ENCODE measurements around the gene MORN3.
"Not testable (repeated sequence)": the region's sequence is repeated elsewhere in the genome, so short reads cannot be mapped to it uniquely, and the experiment has no call there.

Gene MORN3, protein sequence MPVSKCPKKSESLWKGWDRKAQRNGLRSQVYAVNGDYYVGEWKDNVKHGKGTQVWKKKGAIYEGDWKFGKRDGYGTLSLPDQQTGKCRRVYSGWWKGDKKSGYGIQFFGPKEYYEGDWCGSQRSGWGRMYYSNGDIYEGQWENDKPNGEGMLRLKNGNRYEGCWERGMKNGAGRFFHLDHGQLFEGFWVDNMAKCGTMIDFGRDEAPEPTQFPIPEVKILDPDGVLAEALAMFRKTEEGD

DNA sequence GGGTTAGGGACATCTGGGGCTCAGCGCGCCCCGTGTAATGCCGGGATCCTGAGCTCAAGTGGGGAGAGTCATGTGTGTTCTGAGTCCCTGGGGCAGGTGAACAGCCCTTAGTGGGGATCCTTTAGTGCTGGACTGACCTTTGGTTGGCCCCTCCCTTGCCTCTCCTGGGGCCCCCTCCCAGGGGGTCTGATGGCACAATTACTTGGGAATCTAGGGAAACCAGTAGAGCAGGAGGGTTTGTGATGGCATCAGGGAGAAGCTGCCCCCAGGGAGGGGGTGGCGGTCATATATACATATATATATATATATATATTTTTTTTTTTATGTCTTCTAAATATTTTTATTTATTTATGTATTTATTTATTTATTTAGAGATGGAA lies at the start of gene MORN3:
Gene MORN3 (minus strand): TSS at position 134 of the 380 bp plus-strand sequence. CDS start 171 bp downstream, outside the sequence.
- no peak for DNase-seq (ENCODE audit: low spot score)

DNA sequence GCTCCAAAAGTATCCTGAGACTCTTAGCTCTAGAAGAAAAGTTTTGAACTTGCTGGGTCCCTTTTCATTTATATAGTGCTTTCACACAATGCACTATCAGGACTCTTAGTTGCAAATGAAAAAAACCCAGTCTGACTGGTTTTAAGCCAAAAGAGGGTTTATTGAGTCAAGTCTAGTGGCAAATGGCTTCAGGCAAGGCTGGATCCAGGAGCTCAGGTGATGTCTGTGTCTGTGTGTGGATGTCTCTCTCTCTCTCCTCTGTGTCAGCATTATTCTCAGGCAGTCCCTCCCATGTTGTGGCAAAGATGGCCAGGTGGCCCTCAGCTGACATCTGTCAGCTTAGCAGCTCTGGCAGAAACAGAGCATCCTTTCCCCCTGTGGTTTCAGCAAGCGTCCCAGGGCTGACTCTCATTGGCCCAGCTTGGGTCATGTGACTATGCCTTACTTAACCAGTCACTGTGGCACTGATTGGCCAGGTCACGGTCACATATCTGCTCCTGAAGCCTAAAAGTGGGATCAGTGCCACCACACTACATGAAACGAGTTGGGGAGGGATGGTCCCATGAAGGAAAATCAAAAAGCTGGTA lies 49.3 kb upstream of the MORN3 start:
- no peak for DNase-seq (ENCODE audit: low spot score)

DNA sequence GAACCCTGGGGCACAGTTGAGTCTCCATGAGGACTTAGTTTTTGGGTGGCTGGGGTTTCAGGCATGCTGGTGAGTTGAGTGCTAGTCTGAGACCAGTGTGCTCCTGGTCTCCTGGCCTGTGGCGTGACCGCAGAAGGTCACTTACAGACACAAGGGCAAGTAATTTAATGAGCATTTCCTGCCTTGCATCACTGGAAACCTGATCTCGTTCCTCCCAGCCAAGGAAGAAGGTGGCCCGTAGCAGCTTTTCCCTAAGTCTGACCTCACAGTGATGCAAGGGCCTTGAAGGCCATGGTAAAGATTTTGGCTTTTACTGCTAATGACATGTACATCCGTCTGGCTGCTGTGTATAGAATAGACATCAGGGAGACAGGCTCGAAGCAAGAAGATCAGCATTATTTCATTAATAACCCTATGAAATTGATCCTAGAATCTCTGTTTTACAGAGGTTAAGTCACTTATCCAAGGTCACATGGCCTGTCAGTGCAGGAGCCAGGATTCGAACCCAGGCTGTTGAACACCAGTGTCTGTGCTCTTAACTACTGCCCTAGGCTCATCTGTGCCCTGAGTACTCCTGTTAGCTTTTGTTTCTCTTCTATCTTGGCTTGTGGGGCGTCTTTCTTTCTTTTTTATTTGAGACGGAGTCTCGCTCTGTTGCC lies 47.7 kb upstream of the MORN3 start:
- no peak for DNase-seq (ENCODE audit: low spot score)

DNA sequence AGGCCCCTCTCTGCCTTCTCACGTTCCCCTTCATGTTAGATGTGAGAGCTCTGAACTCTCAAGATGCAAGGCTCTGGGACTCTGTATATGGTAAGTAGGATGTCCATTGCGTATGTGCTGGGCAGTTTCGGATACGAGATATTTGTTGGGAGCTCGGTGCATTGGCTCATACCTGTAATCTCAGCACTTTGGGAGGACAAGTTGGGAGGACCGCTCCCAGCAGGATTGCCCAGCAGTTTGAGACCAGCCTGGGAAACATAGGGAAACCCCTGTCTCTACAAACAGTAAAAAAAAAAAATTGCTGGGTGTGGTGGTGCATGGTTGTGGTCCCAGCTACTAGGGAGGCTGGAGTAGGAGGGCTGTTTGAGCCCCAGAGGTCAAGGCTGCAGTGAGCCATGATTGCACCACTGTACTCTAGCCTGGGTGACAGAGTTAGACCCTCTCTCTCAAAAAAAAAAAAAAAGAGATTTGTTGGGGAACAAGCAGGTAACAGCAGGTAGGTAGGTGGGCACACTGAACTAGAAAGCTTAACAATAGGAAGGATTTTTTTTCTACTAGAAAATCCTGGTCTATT lies 46.5 kb upstream of the MORN3 start:
- no peak for DNase-seq (ENCODE audit: low spot score)

DNA sequence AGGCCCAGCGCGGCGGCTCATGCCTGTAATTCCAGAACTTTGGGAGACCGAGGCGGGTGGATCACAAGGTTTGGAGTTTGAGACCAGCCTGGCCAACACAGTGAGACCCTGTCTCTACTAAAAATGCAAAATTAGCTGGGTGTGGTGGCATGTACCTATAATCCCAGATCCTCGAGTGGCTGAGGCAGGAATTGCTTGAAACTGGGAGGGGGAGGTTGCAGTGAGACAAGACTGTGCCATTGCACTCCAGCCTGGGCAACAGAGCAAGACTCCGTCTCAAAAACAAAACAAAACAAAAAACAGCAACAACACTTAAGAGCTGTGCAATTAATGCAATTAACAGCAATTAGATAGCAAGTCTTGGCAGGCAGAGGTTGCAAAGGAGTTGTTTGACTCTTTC lies 45.6 kb upstream of the MORN3 start:
- not testable (repeated sequence) for DNase-seq (ENCODE audit: low spot score)

DNA sequence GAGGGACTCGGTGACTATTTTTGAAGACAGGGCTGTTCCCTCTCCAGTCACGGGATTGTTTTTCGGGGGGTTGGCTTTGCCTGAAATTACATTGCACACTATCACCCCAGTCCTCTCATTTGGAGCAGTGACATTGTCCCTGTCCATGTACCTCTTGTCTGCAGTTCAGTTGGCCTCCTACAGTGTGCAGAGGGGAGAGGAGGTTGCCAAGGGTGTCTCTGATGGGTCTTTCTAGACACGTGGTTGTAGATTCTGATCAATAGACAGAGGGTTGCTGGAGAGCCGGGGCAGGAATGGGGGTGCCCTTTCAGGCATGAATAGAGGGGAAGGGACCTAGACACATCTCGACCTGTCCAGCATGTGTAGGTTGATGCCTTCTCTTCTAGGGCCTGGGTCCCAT lies 44.3 kb upstream of the MORN3 start:
- no peak for DNase-seq (ENCODE audit: low spot score)

DNA sequence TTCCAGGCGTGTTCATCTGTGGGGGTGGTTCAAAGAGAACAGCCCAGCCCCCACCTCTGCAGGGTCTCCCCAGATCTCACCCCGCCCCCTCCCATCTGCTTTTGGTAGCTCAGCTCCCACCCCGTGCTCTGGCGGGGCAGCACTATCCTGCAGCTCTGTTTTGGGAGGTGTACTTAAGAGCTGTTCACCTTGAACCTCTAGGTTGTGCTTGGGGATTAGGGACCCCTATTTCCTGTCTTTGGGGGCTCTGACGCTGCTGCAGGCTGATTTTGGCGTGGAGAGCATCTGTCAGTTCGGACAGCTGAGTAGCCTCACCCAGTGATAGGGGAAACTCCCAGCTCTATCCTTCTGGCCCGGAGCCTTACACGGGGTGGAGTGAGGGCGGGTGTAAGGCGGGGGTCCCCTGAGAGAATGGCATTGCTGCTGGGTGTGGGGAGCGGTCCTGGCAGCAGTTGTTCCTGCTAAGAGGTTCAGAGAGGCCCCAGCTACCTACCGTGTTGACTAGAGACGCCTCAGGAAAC lies 43.9 kb upstream of the MORN3 start:
- DNase-seq (ENCODE audit: low spot score), result no peak

DNA sequence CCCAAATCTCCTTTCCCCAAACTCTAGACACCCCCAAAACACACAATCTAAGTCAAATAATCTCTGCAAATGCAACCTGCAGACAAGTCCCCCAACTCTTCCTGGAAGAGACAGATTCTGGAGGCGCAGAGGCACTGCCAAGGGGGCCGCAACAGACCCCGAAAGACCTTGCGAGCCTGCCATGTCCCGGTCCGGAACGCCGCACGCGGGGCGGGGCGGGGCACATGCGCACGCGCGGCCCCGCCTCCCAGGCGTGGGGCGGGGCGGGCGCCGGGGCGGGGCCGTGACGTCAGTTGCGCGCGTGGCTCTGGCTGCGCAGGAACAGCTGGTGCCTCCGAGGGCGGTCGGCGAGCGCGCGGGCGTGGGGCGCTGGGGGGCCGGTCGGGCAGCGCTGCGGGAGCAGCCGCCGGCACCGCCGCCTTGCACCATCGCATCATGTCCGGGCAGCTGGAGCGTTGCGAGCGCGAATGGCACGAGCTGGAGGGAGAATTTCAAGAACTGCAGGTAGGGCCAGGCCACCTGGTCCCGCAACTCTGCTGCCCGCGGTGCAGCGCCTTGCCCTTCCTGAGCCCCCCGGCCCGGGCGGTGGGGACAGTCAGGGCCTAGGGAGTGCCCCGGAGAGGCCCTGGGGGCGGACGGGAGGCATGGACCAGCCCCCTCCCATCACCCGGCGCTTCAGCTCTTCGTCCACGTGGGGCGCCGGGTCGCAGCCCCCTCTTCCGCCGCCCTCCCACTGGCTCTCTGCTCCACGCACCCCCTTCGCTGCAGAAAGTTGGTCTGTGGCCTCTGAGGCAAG lies 43.2 kb upstream of the MORN3 start, which contains the start of gene TMEM120B:
Gene TMEM120B (plus strand): TSS at position 292 of the 796 bp plus-strand sequence. CDS start 144 bp downstream, at position 436.
- peak; percentile 48 for DNase-seq (ENCODE audit: low spot score)

DNA sequence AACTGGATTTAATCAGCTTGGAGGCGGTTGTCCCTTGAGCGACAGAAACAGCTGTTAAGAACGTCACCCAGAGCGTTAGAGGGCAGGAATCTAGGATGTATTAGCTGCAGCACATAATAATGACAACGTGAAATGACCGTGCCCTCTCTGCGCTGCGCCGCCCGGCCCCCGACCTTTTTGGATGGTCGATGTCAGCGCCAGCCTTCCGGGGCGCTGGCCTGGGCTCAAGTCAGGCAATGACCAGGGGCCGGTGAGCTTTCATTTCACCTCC lies 42.7 kb upstream of the MORN3 start:
- DNase-seq (ENCODE audit: low spot score), result peak; percentile 41

DNA sequence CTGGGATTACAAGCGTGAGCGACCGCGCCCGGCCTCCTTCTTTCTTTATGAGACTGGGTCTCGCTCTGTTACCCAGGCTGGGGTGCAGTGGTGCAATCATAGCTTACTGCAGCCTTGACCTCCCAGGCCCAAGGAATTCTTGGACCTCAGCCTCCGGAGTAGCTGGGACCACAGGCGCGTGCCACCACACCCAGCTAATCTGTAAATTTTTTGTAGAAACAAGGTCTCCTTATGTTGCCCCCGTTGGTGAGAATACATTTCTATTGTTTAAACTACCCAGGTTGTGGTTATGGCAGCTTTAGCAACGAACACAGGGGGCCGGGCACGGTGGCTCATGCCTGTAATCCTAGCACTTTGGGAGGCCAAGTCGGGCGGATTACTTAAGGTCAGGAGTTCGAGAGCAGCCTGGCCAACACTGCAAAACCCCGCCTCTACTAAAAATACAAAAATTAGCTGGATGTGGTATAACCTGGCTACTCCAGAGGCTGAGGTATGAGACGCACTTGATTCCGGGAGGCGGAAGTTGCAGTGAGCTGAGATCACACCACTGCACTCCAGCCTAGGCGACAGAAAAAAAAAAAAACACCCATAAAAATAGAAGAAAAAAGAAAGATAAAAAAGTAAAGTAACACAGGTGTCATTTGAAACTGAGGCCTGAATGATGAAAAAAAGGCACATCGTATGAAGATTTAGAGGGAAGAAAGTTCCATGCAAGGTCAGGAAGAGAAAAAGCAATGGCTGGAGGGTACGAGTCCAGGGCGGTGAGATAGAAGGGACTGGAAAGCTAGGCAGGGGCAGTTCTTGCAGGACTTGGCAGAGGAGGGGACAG lies 42.1 kb upstream of the MORN3 start:
- DNase-seq (ENCODE audit: low spot score), result no peak

DNA sequence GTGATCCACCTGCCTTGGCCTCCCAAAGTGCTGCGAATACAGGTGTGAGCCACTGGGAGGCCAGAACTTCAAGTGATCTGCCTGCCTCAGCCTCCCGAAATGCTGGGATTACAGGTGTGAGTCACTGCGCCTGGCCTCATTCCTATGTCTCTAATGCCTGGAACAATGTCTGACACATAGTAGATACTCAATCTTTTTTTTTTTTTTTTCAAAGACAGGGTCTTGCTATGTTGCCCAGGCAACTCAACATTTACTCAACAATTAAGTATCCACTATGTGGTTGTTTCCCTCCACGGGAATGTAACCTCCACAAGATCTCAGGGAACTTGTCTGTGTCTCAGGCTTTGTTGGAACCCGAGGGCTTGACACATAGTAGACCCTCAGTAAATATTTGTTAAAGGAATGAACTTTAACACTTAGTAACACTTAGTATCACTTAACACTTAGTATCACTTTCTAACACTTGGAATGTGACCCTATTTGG lies 40.1 kb upstream of the MORN3 start:
- no peak for DNase-seq (ENCODE audit: low spot score)

DNA sequence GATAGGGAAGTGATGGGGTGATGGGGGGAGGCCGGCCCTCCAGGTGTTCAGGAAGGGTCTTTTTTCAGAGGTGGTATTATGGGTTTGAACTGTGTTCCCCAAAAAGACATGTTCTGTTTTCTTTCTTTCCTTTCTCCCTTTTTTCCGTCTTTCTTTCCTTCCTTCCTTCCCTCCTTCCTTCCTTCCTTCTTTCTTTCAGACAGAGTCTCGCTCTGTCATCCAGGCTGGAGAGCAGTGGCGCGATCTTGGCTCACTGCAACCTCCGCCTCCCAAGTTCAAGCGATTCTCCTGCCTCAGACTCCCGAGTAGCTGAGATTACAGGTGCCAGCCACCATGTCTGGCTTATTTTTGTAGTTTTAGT lies 39.6 kb upstream of the MORN3 start:
- DNase-seq (ENCODE audit: low spot score), result not testable (repeated sequence)

DNA sequence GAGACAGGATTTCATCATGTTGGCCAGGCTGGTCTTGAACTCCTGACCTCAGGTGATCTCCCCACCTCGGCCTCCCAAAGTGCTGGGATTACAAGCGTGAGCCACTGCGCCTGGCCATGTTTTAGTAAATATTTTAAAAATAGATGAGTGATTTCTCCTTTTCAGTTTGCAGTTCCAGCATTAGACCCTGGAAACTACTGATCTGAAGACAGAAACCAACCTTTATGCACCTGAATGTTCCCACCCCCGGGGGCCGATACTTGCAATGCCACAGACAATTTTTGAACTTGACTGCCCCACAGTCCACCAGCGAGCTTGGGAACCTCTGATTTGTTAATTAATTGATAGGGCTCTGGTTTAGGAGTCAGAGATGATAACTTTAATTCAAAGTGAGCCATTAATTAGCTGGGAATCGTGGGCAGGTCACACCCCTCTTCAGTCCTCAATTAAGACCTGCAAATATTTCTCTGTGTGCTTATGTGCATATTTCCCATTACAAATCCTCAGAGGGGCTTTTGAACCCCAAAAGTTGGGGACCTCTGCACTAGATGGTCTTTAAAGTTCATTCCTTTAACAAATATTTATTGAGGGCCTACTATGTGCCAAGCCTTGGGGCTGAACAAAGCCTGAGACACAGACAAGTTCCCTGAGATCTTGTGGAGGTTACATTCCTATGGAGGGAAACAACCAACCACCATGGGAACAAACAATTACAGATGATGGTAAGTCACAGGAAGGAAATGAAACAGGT lies 39.0 kb upstream of the MORN3 start:
- no peak for DNase-seq (ENCODE audit: low spot score)

DNA sequence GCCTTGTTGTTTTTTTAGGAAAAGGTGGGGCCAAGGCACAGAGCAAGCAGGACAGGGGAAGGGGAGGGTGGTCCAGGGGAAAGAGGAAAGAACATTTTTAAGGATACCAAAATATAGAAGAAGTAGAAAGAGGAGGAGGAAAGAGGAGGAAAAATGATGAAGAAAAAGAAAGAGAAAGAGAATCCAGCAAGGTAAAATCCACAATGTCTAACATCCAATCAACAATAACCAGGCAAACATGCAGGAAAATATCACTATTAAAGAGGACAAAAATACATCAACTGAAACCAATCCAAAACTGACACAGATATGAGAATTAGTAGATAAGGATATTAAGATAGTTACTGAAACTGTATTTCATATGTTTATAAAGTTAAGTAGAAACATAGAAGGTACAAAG lies 36.1 kb upstream of the MORN3 start:
- DNase-seq (ENCODE audit: low spot score), result no peak

DNA sequence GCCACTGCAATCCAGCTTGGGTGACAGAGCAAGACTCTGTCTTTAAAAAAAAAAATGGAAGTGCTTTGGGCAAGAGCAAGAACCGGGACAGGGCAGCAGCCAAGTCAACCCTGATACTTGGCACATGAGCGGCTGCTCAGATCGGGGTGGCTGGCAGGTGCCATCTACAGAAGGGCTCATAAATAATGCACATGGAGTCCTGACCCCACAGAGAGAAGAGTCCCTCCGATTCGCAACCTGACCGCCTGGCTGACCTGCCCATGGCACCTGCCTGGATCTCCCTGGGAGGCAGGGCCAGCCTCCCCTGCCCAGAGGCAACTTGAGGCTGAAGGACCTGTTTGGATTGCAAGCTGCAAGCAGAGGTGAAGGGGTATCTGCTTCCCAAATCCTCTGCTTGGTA lies 33.5 kb upstream of the MORN3 start:
- DNase-seq (ENCODE audit: low spot score), result no peak

DNA sequence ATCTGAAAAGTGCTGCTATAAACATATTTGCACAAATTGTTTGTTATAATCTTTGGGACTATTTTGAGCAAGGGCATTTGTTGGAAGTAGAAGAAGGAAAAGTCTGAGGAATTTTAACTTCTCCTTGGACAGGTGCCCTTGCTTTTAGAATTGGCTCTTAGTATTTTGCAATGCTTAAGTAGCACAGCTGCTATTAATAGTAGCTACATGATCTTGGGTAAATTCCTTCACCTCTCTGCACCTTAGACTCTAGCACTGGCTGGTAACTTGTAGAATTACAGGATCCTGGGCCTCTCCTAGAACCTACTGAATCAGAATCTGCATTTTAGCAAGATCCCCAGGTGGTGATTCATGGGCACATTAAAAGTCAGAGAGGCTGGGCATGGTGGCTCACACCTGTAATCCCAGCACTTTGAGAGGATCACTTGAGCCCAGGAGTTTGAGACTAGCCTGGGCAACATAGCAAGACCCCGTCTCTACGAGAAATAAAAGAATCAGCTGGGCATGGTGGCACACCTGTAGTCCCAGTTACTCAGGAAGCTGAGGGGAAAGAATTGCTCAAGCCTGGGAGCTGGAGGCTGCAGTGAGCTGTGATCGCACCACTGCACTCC lies 32.3 kb upstream of the MORN3 start:
- no peak for DNase-seq (ENCODE audit: low spot score)

DNA sequence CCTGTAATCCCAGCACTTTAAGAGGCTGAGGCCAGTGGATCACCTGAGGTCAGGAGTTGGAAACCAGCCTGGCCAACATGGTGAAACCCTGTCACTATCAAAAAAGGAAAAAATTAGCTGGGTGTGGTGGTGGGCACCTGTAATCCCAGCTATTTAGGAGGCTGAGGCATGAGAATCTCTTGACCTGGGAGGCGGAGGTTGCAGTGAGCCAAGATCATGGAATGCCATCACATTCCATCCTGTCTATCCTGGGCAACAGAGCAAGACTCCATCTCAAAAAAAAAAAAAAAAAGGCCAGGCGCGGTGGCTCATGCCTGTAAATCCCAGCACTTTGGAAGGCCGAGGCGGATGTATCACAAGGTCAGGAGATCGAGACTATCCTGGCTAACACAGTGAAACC lies 28.4 kb upstream of the MORN3 start:
- DNase-seq (ENCODE audit: low spot score), result not testable (repeated sequence)

DNA sequence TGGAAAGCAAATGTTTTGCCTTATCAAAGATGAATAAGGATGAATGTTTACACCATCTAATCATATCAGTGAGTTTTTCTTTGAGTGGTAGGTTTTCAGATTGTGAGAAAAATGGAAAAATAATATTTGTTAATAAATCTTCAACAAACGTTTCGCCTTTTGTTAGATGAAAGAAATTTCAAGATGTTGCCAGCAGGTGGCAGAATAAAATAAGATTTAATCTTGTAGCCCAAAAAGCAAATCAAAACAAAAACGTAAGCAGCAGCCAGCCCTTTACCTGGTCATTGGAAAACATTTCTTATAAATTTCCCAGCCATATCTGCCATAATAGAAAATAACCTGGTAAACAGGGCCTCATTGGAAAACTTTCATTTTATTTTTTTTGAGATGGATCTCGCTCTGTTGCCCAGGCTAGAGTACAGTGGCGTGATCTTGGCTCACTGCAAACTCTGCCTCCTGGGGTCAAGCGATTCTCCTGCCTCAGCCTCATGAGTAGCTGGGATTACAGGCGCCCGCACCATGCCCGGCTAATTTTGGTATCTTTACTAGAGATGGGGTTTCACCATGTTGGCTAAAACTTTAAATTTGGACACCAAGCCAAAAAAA lies 27.7 kb upstream of the MORN3 start:
- peak; percentile 63 for DNase-seq (ENCODE audit: low spot score)

DNA sequence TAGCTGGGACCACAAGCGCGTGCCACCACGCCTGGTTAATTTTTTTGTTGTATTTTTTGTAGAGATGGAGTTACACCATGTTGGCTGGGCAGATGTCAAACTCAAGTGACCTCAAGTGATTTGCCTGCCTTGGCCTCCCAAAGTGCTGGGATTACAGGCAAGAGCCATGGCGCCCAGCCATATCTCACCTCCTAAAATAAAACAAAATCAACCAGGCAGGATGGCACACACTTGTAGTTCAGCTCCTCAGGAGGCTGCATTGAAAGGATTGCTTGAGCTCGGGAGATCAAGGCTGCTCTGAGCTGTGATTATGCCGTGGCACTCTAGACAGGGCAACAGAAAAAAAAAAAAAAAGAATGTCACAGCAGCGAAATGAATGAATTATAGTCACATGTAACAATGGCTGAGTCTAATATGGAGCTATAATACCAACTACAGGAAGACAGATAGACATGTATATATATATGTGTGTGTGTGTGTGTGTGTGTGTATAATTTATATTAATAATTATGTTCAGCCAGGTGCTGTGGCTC lies 23.8 kb upstream of the MORN3 start:
- no peak for DNase-seq (ENCODE audit: low spot score)
